HG03135 (cell line): ENCODE results near the gene SRPX2.

Experiments used
- ATAC-seq: cut with Tn5 transposase; IDR thresholded peaks from one replicate; pipeline ENCODE4 v1.9.1; 2021; ENCODE audit warnings: mild to moderate bottlenecking, moderate library complexity; ENCODE audit not compliant: unreplicated experiment

SRPX2 gene

GRCh38 chrX:100643956-100644860 is at the start of gene SRPX2:
TSS of gene SRPX2 (plus strand) at chrX:100644199. CDS start at chrX:100646323, 2,124 bp downstream.
- ATAC-seq = no peak

- ATAC-seq = no peak
These were observed 47.4 kb upstream of the SRPX2 start for GRCh38 chrX:100596601-100597000.

- ATAC-seq = no peak
These were observed 44.5 kb upstream of the SRPX2 start for GRCh38 chrX:100599456-100599855.

- no peak for ATAC-seq
These were observed 43.7 kb upstream of the SRPX2 start for GRCh38 chrX:100600340-100600739.

GRCh38 chrX:100600758-100601157 is 43.2 kb upstream of the SRPX2 start:
- ATAC-seq = no peak

- ATAC-seq = no peak
These were observed 37.2 kb upstream of the SRPX2 start for GRCh38 chrX:100606753-100607152.

- no peak for ATAC-seq
These were observed 34.4 kb upstream of the SRPX2 start for GRCh38 chrX:100609591-100609990.

- ATAC-seq = no peak
These were observed 32.0 kb upstream of the SRPX2 start for GRCh38 chrX:100611951-100612350.

GRCh38 chrX:100615005-100615404 is 29.0 kb upstream of the SRPX2 start:
- ATAC-seq = peak; percentile 98

- no peak for ATAC-seq
These were observed 21.0 kb upstream of the SRPX2 start for GRCh38 chrX:100623001-100623400.

- ATAC-seq = peak; percentile 90
These were observed 18.0 kb upstream of the SRPX2 start for GRCh38 chrX:100625985-100626491.

GRCh38 chrX:100635040-100635439 is 9.0 kb upstream of the SRPX2 start:
- ATAC-seq = no peak

- no peak for ATAC-seq
These were observed 8.0 kb upstream of the SRPX2 start for GRCh38 chrX:100635989-100636320.

- ATAC-seq = peak; percentile 86
These were observed 7.5 kb upstream of the SRPX2 start, which contains the start of gene TSPAN6 for GRCh38 chrX:100636321-100636991. TSS of gene TSPAN6 (minus strand) at chrX:100636806. CDS start at chrX:100636694, 112 bp downstream.

GRCh38 chrX:100642290-100642689 is 1.7 kb upstream of the SRPX2 start:
- ATAC-seq = no peak

GRCh38 chrX:100643212-100643611 is 787 bp upstream of the SRPX2 start:
- no peak for ATAC-seq

GRCh38 chrX:100645106-100645505 is 1.1 kb downstream of the SRPX2 start:
- ATAC-seq = no peak

GRCh38 chrX:100647095-100647494 is 3.1 kb downstream of the SRPX2 start:
- no peak for ATAC-seq

- no peak for ATAC-seq
These were observed 3.7 kb downstream of the SRPX2 start for GRCh38 chrX:100647739-100648138.

GRCh38 chrX:100648458-100649417 is 4.7 kb downstream of the SRPX2 start:
- ATAC-seq = no peak
